ENCODE results near the gene TOP2A.

TOP2A gene

GRCh38 chr17:40344421-40345160 lies 73.1 kb downstream of the TOP2A start:
- DNase-seq = no peak

DNA sequence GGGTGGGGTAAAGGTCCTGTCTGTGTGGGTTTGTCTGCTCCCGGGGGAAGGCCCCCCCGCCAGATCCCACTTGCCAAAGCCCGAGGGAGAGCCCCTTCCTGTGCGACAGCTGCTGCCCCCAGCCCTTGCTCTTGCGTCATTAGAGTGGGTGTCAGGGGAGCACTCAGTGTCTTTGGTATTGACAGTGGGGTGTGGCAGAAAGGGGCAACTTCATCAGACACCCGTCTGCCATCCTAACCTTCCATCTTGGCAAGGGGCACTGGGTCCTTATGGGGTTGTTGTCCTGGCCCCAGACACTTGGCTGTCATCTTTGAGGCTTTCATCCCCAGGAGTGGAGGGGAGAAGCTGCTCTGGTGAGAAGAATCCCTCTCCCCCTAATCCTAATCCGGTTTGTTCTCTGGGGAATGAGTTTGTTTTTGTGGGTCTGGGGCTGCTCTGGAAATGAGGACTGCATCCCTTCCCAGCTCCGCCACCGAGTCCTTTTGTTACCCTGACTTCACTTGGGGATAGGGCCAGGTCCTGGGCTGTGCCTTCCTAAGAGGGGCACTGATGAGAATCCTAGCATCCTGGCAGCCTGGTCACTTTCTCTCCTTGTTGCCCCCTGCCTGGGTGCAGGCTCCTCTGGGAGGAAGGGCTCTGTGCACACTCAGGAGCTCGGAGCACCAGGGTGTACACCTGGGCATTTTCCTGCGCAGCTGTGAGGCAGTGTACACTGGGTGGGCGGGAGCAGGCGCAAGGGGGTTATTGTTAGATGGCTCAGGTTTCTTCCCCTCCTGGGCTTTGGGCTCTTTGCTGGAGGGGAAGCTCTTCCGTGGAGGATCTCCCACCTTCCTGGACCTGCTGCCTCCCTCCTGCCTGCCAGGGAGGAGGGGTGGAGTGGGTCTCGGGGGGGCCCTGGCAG lies 74.2 kb downstream of the TOP2A start:
- DNase-seq = no peak

GRCh38 chr17:40342504-40343218 lies 75.0 kb downstream of the TOP2A start:
- no peak for DNase-seq

- peak; percentile 56 to 62 for DNase-seq
Measured at GRCh38 chr17:40341808-40342503, 75.7 kb downstream of the TOP2A start.

DNA sequence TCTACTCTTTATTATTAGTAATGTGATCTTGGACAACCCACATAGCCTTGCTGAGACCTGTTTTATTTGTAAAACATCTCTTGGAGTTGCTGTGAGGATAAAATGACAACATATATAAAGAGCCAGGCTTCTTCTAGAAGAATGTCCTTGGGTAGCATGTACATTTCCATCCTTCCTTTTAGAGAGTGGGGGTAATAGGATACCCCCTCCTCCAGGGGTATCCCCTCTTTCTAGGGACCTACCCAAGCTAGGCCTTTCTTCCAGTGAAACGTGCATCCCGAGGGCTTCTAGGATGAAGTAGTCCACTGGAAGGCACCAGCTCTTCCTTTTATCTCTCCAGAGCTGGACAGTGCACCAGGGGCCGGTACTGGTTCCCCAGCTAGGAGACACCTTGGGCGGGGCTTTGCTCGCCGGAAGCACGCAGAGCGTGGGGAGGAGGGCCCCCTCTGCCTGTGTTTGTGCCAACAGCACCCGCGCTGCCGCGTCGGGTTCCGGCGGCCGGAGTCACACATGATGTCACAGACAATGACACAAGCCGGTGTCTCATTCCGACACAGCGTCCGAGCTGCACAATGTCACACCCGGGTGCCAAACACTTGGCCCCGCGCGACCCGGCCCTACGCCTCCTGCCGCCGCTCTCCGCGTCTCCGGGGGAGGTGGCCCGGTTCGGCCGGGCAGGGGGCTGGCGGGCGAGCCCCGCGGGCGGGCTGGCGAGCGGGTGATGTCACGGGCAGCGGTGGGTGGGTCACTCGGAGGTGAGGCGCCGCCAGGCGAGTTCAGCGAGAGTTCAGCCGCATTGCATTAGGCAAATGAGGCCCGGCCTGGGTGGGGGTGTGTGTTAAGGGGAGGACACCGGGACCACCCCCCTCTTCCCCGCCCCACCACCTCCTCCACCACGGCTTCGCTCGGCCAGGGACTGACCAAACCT lies 76.6 kb downstream of the TOP2A start:
- peak; percentile 78 to 81 for DNase-seq

DNA sequence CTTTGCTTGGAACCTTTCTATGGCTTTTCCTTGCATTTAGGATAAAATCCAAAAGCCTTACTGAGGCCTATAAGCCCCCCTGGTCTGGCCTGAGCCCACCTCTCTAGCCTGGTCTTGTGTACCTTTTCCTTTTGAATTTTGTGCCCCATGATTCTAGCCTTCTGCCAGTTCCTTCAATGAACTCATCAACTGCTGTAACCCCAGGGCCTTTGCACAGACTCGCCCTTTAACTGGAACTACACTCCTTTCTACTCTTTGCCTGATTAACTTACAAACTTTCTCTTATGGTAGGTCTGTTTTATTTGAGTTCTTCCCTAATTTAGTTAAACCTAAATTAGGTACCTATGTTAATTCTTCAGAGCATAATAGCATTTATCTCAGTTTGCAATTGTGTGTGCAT lies 77.4 kb downstream of the TOP2A start:
- DNase-seq = no peak

DNA sequence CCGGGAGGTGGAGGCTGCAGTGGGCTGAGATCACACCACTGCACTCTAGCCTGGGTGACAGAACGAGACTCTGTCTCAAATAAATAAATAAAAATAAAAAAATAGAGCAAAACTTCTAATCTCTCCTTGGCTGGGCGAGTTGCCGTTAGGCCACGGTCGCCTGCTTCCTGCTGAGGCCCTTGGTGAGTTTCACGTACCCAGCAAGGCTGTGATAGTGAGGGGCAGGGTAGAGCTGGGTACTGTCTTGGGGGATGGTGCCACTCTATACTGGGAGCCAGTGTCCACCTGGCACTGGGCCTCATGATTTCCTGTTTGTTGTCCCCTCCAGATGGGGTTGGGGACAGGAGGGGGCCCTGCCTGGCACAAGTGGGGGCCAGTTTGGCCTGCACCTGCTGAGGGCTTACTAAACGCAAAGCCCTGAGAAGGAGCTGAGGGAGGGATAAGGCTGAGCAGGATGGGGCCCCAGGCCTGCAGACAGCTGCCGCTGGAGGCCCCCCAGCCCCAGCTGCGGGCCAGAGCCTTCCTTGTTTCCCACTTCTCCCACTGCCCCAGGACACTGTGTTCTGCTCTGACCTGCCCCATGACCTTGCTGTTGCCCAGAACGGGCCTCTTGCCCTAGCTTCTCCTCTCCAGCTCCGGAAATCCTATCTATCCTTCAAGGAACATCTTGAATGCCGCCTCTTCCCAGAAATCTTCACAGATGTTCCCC lies 78.6 kb downstream of the TOP2A start:
- no peak for DNase-seq
